H9 (cell line): Measurements from ENCODE around the gene SLC19A1. TPM values are rescaled to one million over a fixed set of nuclear protein-coding genes. Genes with fewer than 3 reads are reported as not detected.

Source experiments
- DNase-seq: peaks from one replicate; pipeline ENCODE4 v3.0.0-alpha.2; 2017
- H2AFZ ChIP-seq: one replicate; pipeline ENCODE4 v1.6.1; 2013; ENCODE audit warnings: mild to moderate bottlenecking, low read length, control low read depth, moderate library complexity
- H2AK5ac ChIP-seq: 2 replicates; pipeline ENCODE4 v1.6.1; 2013; ENCODE audit warnings: low read length, control low read depth, mixed read lengths; ENCODE audit not compliant: insufficient read length
- H2BK120ac ChIP-seq: one replicate; pipeline ENCODE4 v1.6.1; 2013; ENCODE audit warnings: low read depth, mild to moderate bottlenecking, low read length, control low read depth, inconsistent platforms; ENCODE audit not compliant: poor library complexity, severe bottlenecking
- H2BK12ac ChIP-seq: 2 replicates; pipeline ENCODE4 v1.6.1; 2013; ENCODE audit warnings: low read length, control low read depth, mixed read lengths, low read depth; ENCODE audit not compliant: insufficient read length
- H2BK15ac ChIP-seq: 2 replicates; pipeline ENCODE4 v1.6.1; 2013; ENCODE audit warnings: low read depth, low read length, control low read depth
- H2BK20ac ChIP-seq: one replicate; pipeline ENCODE4 v1.6.1; 2013; ENCODE audit warnings: low read depth, mild to moderate bottlenecking, low read length, control low read depth, inconsistent platforms; ENCODE audit not compliant: poor library complexity, severe bottlenecking
- H2BK5ac ChIP-seq: 2 replicates; pipeline ENCODE4 v1.6.1; 2013; ENCODE audit warnings: low read length, control low read depth, mixed read lengths; ENCODE audit not compliant: insufficient read length
- H3K14ac ChIP-seq: 2 replicates; pipeline ENCODE4 v1.6.1; 2013; ENCODE audit warnings: low read length, control low read depth; ENCODE audit not compliant: insufficient read depth
- H3K18ac ChIP-seq: 2 replicates; pipeline ENCODE4 v1.6.1; 2013; ENCODE audit warnings: low read depth, mild to moderate bottlenecking, mixed read lengths, low read length, control low read depth; ENCODE audit not compliant: insufficient read length
- H3K23ac ChIP-seq: 2 replicates; pipeline ENCODE4 v1.6.1; 2013; ENCODE audit warnings: low read length, control low read depth, mixed read lengths, low read depth; ENCODE audit not compliant: insufficient read length
- H3K23me2 ChIP-seq: 2 replicates; pipeline ENCODE4 v1.6.1; 2013; ENCODE audit warnings: low read depth, mild to moderate bottlenecking, mixed read lengths, low read length, control low read depth; ENCODE audit not compliant: insufficient read length, poor library complexity, severe bottlenecking
- H3K27ac ChIP-seq: 2 replicates; pipeline ENCODE4 v1.5.1; 2013; ENCODE audit warnings: low read length, control low read depth, mixed read lengths, low read depth; ENCODE audit not compliant: insufficient read length
- H3K27me3 ChIP-seq: 2 replicates; pipeline ENCODE4 v1.6.1; 2013; ENCODE audit warnings: low read length, control low read depth, inconsistent platforms; ENCODE audit not compliant: insufficient read depth
- H3K4ac ChIP-seq: 2 replicates; pipeline ENCODE4 v1.6.1; 2013; ENCODE audit warnings: low read depth, mild to moderate bottlenecking, control low read depth, inconsistent platforms, low read length, moderate library complexity
- H3K4me1 ChIP-seq: 2 replicates; pipeline ENCODE4 v1.6.1; 2013; ENCODE audit warnings: low read length, control low read depth, inconsistent platforms; ENCODE audit not compliant: insufficient read depth
- H3K4me2 ChIP-seq: 2 replicates; pipeline ENCODE4 v1.6.1; 2013; ENCODE audit warnings: low read length, control low read depth, mixed read lengths; ENCODE audit not compliant: insufficient read length, insufficient read depth
- H3K56ac ChIP-seq: 2 replicates; pipeline ENCODE4 v1.6.1; 2013; ENCODE audit warnings: low read depth, mild to moderate bottlenecking, mixed read lengths, low read length, control low read depth; ENCODE audit not compliant: insufficient read length
- H3K79me1 ChIP-seq: 2 replicates; pipeline ENCODE4 v1.6.1; 2013; ENCODE audit warnings: low read depth, mild to moderate bottlenecking, moderate library complexity, low read length, control low read depth, inconsistent platforms; ENCODE audit not compliant: insufficient read depth, poor library complexity, severe bottlenecking
- H3K79me2 ChIP-seq: 2 replicates; pipeline ENCODE4 v1.6.1; 2013; ENCODE audit warnings: low read length, control low read depth, inconsistent platforms; ENCODE audit not compliant: insufficient read depth
- H3K9ac ChIP-seq: 2 replicates; pipeline ENCODE4 v1.6.1; 2013; ENCODE audit warnings: low read length, control low read depth, mixed read lengths; ENCODE audit not compliant: insufficient read length; ENCODE audit errors: extremely low read depth
- H3K9me3 ChIP-seq: one replicate; pipeline ENCODE4 v1.6.1; 2013; ENCODE audit warnings: low read depth, low read length, inconsistent platforms; ENCODE audit not compliant: control insufficient read depth
- H3T11ph ChIP-seq: one replicate; pipeline ENCODE4 v1.6.1; 2013; ENCODE audit warnings: mild to moderate bottlenecking, low read length, control low read depth, inconsistent platforms
- H4K20me1 ChIP-seq: one replicate; pipeline ENCODE4 v1.6.1; 2013; ENCODE audit not compliant: control insufficient read depth, insufficient read length, insufficient read depth
- H4K5ac ChIP-seq: 2 replicates; pipeline ENCODE4 v1.6.1; 2013; ENCODE audit warnings: low read depth, mild to moderate bottlenecking, mixed read lengths, low read length, control low read depth; ENCODE audit not compliant: insufficient read length
- H4K8ac ChIP-seq: replicated peaks from 2 replicates; pipeline ENCODE4 v1.6.1; 2013; ENCODE audit warnings: low read length, control low read depth, mixed read lengths, low read depth; ENCODE audit not compliant: insufficient read length
- H4K91ac ChIP-seq: 2 replicates; pipeline ENCODE4 v1.6.1; 2013; ENCODE audit warnings: low read depth, mild to moderate bottlenecking, moderate library complexity, mixed read lengths, low read length, control low read depth; ENCODE audit not compliant: insufficient read length
- H3K27ac Mint-ChIP-seq, 3 experiments: 2 replicates in 2 of 3; 3 replicates in 1 of 3; pipeline ENCODE4 v1.8.0; 2020 to 2021; ENCODE audit warnings: mixed read lengths in 3 of 3, mild to moderate bottlenecking in 1 of 3, moderate library complexity in 1 of 3
- H3K27me3 Mint-ChIP-seq: 2 replicates; pipeline ENCODE4 v1.8.0; 2021; ENCODE audit warnings: low read depth, mild to moderate bottlenecking, moderate library complexity, mixed read lengths
- H3K36me3 Mint-ChIP-seq, 3 experiments: 2 replicates in 2 of 3; 3 replicates in 1 of 3; pipeline ENCODE4 v1.8.0; 2020 to 2021; ENCODE audit warnings: low read depth in 3 of 3, mixed read lengths in 3 of 3; ENCODE audit not compliant: insufficient read depth in 1 of 3
- H3K4me1 Mint-ChIP-seq, 2 experiments: 2 replicates each; pipeline ENCODE4 v1.8.0; 2020; ENCODE audit warnings: mixed read lengths in 2 of 2
- H3K4me3 Mint-ChIP-seq, 2 experiments: 2 replicates in 1 of 2; 3 replicates in 1 of 2; pipeline ENCODE4 v1.8.0; 2020 to 2021; ENCODE audit warnings: mild to moderate bottlenecking in 2 of 2, mixed read lengths in 2 of 2, moderate library complexity in 1 of 2
- H3K9me3 Mint-ChIP-seq, 2 experiments: 2 replicates in 1 of 2; 3 replicates in 1 of 2; pipeline ENCODE4 v1.8.0; 2020; ENCODE audit warnings: mild to moderate bottlenecking in 2 of 2, mixed read lengths in 2 of 2, moderate library complexity in 1 of 2
- WGBS: extraction: QIAGEN DNeasy Blood & Tissue Kit; methylation state at CpG from one replicate; pipeline ENCODE4 v1.1.7; 2013; ENCODE audit warnings: missing lambda C conversion rate, low lambda C conversion rate, mixed read lengths; ENCODE audit not compliant: insufficient read length; ENCODE audit errors: extremely low coverage; 5-methylcytosine and 5-hydroxymethylcytosine counted together
- total RNA-seq: library from RNA; stranded (reverse); gene quantifications from 2 replicates; pipeline ENCODE4 v1.2.1, GENCODE V29; 2021
- TF ChIP-seq, protein P1 (sequence below): fragments of 200-600 bp; sonication (generic); conservative IDR thresholded peaks from 3 replicates; pipeline ENCODE4 v1.8.0; 2021; ENCODE audit warnings: antibody characterized with exemption, mild to moderate bottlenecking

The SLC19A1 gene
- total RNA-seq, 1 experiment from 2014 or later: 32.4 TPM

DNA sequence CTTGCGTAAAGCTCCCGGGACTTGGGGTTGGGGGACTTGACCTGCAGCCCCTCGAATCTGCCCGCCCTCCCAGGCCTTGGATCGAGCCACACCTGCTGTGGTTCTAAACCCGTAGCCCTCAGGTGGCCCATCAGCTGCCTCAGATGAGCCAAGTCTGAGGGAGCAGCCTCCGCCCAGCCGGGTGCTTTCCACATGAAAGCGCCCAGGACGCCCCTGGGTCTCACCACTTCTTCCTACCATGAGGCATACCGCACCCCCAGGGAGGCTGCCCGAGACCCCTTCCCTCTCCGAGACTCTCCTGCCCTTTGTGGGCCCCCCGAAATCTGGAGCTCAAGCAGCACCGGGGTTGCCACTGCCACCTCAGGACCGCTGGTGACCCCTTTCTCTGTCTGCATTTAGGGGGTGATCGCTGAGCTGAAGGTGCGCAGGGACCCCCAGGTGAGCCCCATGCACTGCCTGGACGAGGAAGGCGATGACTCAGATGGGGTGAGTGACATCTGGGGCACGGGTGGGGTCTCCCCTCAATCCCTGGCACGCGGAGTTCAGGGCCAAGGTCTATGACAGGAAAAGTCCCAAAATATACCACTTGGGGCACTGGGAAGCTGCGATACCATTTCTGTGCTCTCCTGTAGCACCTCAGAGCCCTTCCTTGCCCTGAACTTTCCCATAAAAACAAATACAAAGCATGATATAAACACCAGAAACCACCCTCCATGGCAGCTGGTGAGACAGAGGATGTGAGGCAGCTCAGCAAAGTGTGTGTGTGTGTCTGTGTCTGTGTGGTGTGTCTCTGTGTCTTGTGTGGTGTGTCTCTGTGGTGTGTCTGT is 68.5 kb downstream of the SLC19A1 start:
- H2BK20ac ChIP-seq: no peak overlapping the region
- H3K9me3 ChIP-seq: no peaks in the 10 kb centered on the region
- H2BK15ac ChIP-seq: no peak overlapping the region
- no peaks in the 10 kb centered on the region for H3K4me1 ChIP-seq
- H4K91ac ChIP-seq: no peak overlapping the region
- no peak overlapping the region for H3K14ac ChIP-seq
- Mint-ChIP-seq H3K4me1 (peaks cover 6 to 14% of the 10 kb centered on the region in 2 experiments; a peak in 3 of 4 replicates), H3K27ac (peak overlapping the region in 2 of 3 experiments; percentile 3 to 12; a peak in 6 of 7 replicates), H3K4me3 (no peak overlapping the region), H3K9me3 (peaks cover 0 to 2% of the 10 kb centered on the region in 2 experiments; a peak in 2 of 5 replicates), H3K27me3 (no peaks in the 10 kb centered on the region; the same call in 1 of the 2 replicates), H3K36me3 (peaks cover 18 to 58% (median 35%) of the 10 kb centered on the region in 3 experiments; a peak in 6 of 7 replicates)
- H2BK5ac ChIP-seq: no peak overlapping the region
- H3K27ac ChIP-seq: no peak overlapping the region
- no peak overlapping the region for H3K4ac ChIP-seq
- H3K23me2 ChIP-seq: no peaks in the 10 kb centered on the region
- H3K27me3 ChIP-seq: no peaks in the 10 kb centered on the region
- H2AK5ac ChIP-seq: no peak overlapping the region
- no peak overlapping the region for H2AFZ ChIP-seq
- H3K4me2 ChIP-seq: no peak overlapping the region
- no peaks in the 10 kb centered on the region for H4K20me1 ChIP-seq
- no peak overlapping the region for H3K56ac ChIP-seq
- H2BK12ac ChIP-seq: no peak overlapping the region
- H4K8ac ChIP-seq: no peak overlapping the region
- no peaks in the 10 kb centered on the region; the same call in 1 of the 2 replicates for H3K79me2 ChIP-seq
- DNase-seq: no peak
- TF ChIP-seq, protein P1, sequence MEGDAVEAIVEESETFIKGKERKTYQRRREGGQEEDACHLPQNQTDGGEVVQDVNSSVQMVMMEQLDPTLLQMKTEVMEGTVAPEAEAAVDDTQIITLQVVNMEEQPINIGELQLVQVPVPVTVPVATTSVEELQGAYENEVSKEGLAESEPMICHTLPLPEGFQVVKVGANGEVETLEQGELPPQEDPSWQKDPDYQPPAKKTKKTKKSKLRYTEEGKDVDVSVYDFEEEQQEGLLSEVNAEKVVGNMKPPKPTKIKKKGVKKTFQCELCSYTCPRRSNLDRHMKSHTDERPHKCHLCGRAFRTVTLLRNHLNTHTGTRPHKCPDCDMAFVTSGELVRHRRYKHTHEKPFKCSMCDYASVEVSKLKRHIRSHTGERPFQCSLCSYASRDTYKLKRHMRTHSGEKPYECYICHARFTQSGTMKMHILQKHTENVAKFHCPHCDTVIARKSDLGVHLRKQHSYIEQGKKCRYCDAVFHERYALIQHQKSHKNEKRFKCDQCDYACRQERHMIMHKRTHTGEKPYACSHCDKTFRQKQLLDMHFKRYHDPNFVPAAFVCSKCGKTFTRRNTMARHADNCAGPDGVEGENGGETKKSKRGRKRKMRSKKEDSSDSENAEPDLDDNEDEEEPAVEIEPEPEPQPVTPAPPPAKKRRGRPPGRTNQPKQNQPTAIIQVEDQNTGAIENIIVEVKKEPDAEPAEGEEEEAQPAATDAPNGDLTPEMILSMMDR: no peak
- WGBS: no CpG with 5 or more reads among the region's 24 CpGs
- no peak overlapping the region for H2BK120ac ChIP-seq
- H3K9ac ChIP-seq: no peak overlapping the region
- no peak overlapping the region for H3K23ac ChIP-seq
- peaks cover 7% of the 10 kb centered on the region for H3K79me1 ChIP-seq
- no peak overlapping the region for H4K5ac ChIP-seq
- H3K18ac ChIP-seq: no peak overlapping the region
- H3T11ph ChIP-seq: no peak overlapping the region
